Activated CD4-positive, alpha-beta memory T cell treated with anti-CD3 and anti-CD28 coated beads for 36 hours (primary cell): ENCODE measurements around the gene HOXC9. TPM values are rescaled to one million over a fixed set of nuclear protein-coding genes. Genes with fewer than 3 reads are reported as not detected.
A peak's percentile ranks its signal among the peaks of the same experiment; 100 is the strongest.

Experiments used
- CTCF ChIA-PET: fragments of 350-600 bp; sonication (Branson Sonifier 250); formaldehyde crosslinking; loops from one replicate; lab custom pipeline; 2021; ENCODE audit warnings: antibody characterized with exemption, inconsistent platforms; lab: Charles Lee
- POLR2A ChIA-PET: fragments of 350-600 bp; sonication (Branson Sonifier 250); formaldehyde crosslinking; loops from one replicate; lab custom pipeline; 2021; ENCODE audit warnings: antibody characterized with exemption; lab: Charles Lee
- DNase-seq: peaks from one replicate; pipeline ENCODE4 v3.0.0-alpha.2; 2020
- H3K27ac Mint-ChIP-seq: one replicate; pipeline ENCODE4 v1.8.0; 2021; ENCODE audit warnings: mixed read lengths
- H3K27me3 Mint-ChIP-seq: one replicate; pipeline ENCODE4 v1.8.0; 2021; ENCODE audit warnings: mixed read lengths
- H3K36me3 Mint-ChIP-seq: one replicate; pipeline ENCODE4 v1.8.0; 2021; ENCODE audit warnings: mixed read lengths
- H3K4me1 Mint-ChIP-seq: one replicate; pipeline ENCODE4 v1.8.0; 2021; ENCODE audit warnings: low read depth, mixed read lengths
- H3K4me3 Mint-ChIP-seq: one replicate; pipeline ENCODE4 v1.8.0; 2021; ENCODE audit warnings: mild to moderate bottlenecking, mixed read lengths
- H3K9me3 Mint-ChIP-seq: one replicate; pipeline ENCODE4 v1.8.0; 2021; ENCODE audit warnings: mixed read lengths
- intact Hi-C: fragments of 100-400 bp; cut with micrococcal nuclease; formaldehyde crosslinking; loops from one replicate; pipeline ENCODE4 v1.15.1; 2023
- total RNA-seq, 2 experiments: library from RNA; stranded (reverse); gene quantifications; one replicate each; pipeline ENCODE4 v1.2.3, GENCODE V29; 2021

Gene HOXC9
- total RNA-seq, 2 experiments from 2014 or later = not detected

GRCh38 chr12:53955776-53956250 is 44.1 kb upstream of the HOXC9 start:
- Mint-ChIP-seq H3K9me3 (no peaks in the 10 kb centered on the region), H3K27me3 (peaks cover 84% of the 10 kb centered on the region), H3K36me3 (peaks cover 3% of the 10 kb centered on the region), H3K27ac (no peak overlapping the region), H3K4me1 (peaks cover 20% of the 10 kb centered on the region), H3K4me3 (no peak overlapping the region)
- intact Hi-C loops = loop anchor here (2.0 kb wide), 1 partner anchor 15 kb away; no protein-coding TSS in a partner anchor
- ChIA-PET CTCF (no interaction called here), POLR2A (no interaction called here)
- DNase-seq = no peak

- no peak for DNase-seq
- Mint-ChIP-seq H3K4me3 (no peak overlapping the region), H3K27me3 (peaks cover 80% of the 10 kb centered on the region), H3K9me3 (no peaks in the 10 kb centered on the region), H3K4me1 (peaks cover 20% of the 10 kb centered on the region), H3K27ac (no peak overlapping the region), H3K36me3 (peaks cover 3% of the 10 kb centered on the region)
- intact Hi-C loops = loop anchor here (2.0 kb wide), 1 partner anchor 14 kb away; no protein-coding TSS in a partner anchor
- POLR2A ChIA-PET = no interaction called here
- CTCF ChIA-PET = no interaction called here
Observed at GRCh38 chr12:53956251-53956887, 43.6 kb upstream of the HOXC9 start.

DNA sequence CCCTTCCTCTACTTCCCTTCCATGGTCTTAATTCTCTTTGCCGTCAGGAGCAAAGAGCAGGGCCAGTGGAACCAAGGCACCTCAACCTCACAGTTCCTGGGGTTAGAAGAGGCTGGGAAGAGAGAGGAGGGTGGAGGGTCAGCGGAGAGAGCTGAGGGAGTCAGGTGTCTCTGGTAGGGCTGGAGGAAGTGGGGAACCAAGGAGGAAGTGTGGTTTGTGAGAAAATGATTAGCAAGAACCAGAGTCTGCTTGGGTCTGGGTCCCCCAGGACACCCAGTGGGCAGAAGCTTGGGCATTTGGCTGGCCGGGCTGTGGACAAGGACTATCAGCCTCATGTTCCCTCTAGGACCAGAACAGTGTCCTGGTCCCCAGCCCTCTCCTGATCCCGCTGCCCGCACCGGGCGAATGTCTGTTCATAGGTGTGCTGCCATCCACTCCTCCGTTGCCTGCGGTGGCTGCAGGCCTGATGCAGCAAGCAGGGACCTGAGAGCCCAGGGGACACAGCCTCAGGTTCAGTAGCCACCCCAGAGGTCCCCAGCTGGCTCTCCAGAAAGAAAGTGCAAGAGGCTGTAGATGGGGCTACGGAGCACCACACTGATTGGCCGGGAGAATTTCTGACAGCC is 42.9 kb upstream of the HOXC9 start:
- no peak for DNase-seq
- H3K4me3 Mint-ChIP-seq = no peak overlapping the region
- no peaks in the 10 kb centered on the region for H3K9me3 Mint-ChIP-seq
- peaks cover 3% of the 10 kb centered on the region for H3K36me3 Mint-ChIP-seq
- peaks cover 21% of the 10 kb centered on the region for H3K4me1 Mint-ChIP-seq
- POLR2A ChIA-PET = no interaction called here
- H3K27ac Mint-ChIP-seq = no peak overlapping the region
- peaks cover 79% of the 10 kb centered on the region for H3K27me3 Mint-ChIP-seq
- intact Hi-C loops = loop anchor here (2.0 kb wide), 1 partner anchor 14 kb away; no protein-coding TSS in a partner anchor
- CTCF ChIA-PET = no interaction called here

GRCh38 chr12:53958128-53958527 is 41.8 kb upstream of the HOXC9 start:
- intact Hi-C loops = no loop called here
- Mint-ChIP-seq H3K9me3 (no peaks in the 10 kb centered on the region), H3K4me1 (peaks cover 20% of the 10 kb centered on the region), H3K27me3 (peaks cover 77% of the 10 kb centered on the region), H3K4me3 (no peak overlapping the region), H3K27ac (no peak overlapping the region), H3K36me3 (peaks cover 3% of the 10 kb centered on the region)
- DNase-seq = no peak
- ChIA-PET CTCF (interaction anchor here (1.0 to 1.1 kb wide), 2 partner anchors 49 to 243 kb away, joined by 3 to 4 read pairs; no protein-coding TSS in a partner anchor), POLR2A (no interaction called here)

DNA sequence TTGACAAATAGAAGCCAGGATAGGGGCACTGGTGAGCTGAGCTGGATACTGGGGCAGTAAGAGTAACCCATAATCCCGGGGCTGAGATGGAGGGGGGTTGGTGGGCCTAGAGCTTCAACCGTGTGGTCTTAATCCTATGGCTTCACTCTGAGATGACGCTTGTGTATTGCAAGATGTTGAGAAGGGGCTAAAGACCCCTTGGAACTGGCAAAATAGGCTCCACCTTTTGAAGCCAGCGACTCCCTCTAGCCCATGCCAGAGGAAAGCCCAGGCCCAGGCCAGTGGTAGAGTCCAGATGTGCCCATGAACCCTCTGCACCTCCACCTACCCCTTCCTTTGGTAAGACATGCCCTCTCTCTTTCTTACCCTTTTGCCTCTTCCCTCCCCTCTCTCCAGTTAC is 40.6 kb upstream of the HOXC9 start:
- no peaks in the 10 kb centered on the region for H3K36me3 Mint-ChIP-seq
- intact Hi-C loops = no loop called here
- no peak overlapping the region for H3K4me3 Mint-ChIP-seq
- CTCF ChIA-PET = interaction anchor here (0.9 to 1.8 kb wide), 4 partner anchors 25 to 202 kb away, joined by 3 to 5 read pairs (median 3); partner anchors contain the start of gene HOXC10
- H3K27me3 Mint-ChIP-seq = peaks cover 76% of the 10 kb centered on the region
- POLR2A ChIA-PET = no interaction called here
- H3K4me1 Mint-ChIP-seq = peaks cover 26% of the 10 kb centered on the region
- H3K9me3 Mint-ChIP-seq = no peaks in the 10 kb centered on the region
- no peak overlapping the region for H3K27ac Mint-ChIP-seq
- no peak for DNase-seq

GRCh38 chr12:53960187-53961024 is 39.6 kb upstream of the HOXC9 start:
- ChIA-PET POLR2A (no interaction called here), CTCF (interaction anchor here (1.2 to 1.8 kb wide), 2 partner anchors 28 to 203 kb away, joined by 3 to 5 read pairs; no protein-coding TSS in a partner anchor)
- intact Hi-C loops = no loop called here
- H3K36me3 Mint-ChIP-seq = no peaks in the 10 kb centered on the region
- no peak overlapping the region for H3K27ac Mint-ChIP-seq
- peak overlapping the region; percentile 28 for H3K4me3 Mint-ChIP-seq
- peaks cover 34% of the 10 kb centered on the region for H3K4me1 Mint-ChIP-seq
- peaks cover 79% of the 10 kb centered on the region for H3K27me3 Mint-ChIP-seq
- DNase-seq = no peak
- H3K9me3 Mint-ChIP-seq = no peaks in the 10 kb centered on the region

- ChIA-PET CTCF (interaction anchor here (1.2 kb wide), 1 partner anchor 27 kb away, joined by 3 read pairs; no protein-coding TSS in a partner anchor), POLR2A (no interaction called here)
- Mint-ChIP-seq H3K9me3 (no peaks in the 10 kb centered on the region), H3K4me3 (no peak overlapping the region), H3K27ac (no peak overlapping the region), H3K36me3 (no peaks in the 10 kb centered on the region), H3K4me1 (peaks cover 36% of the 10 kb centered on the region), H3K27me3 (peaks cover 78% of the 10 kb centered on the region)
- intact Hi-C loops = no loop called here
- DNase-seq = no peak
Observed at GRCh38 chr12:53961025-53961761, 38.8 kb upstream of the HOXC9 start.

GRCh38 chr12:53963005-53963404 is 37.0 kb upstream of the HOXC9 start:
- Mint-ChIP-seq H3K4me3 (no peak overlapping the region), H3K27me3 (peaks cover 80% of the 10 kb centered on the region), H3K4me1 (peaks cover 36% of the 10 kb centered on the region), H3K27ac (no peak overlapping the region), H3K9me3 (no peaks in the 10 kb centered on the region), H3K36me3 (no peaks in the 10 kb centered on the region)
- POLR2A ChIA-PET = interaction anchor here (0.5 to 1.0 kb wide), 2 partner anchors 9 to 257 kb away, joined by 3 to 5 read pairs; no protein-coding TSS in a partner anchor
- CTCF ChIA-PET = interaction anchor here (1.0 kb wide), 1 partner anchor 238 kb away, joined by 5 read pairs; no protein-coding TSS in a partner anchor
- DNase-seq = no peak
- intact Hi-C loops = no loop called here

GRCh38 chr12:53963434-53964314 is 36.3 kb upstream of the HOXC9 start:
- intact Hi-C loops = no loop called here
- Mint-ChIP-seq H3K9me3 (no peaks in the 10 kb centered on the region), H3K4me1 (peaks cover 36% of the 10 kb centered on the region), H3K27ac (no peak overlapping the region), H3K4me3 (no peak overlapping the region), H3K27me3 (peaks cover 80% of the 10 kb centered on the region), H3K36me3 (no peaks in the 10 kb centered on the region)
- DNase-seq = no peak
- POLR2A ChIA-PET = interaction anchor here (1.0 kb wide), 1 partner anchor 10 kb away, joined by 3 read pairs; no protein-coding TSS in a partner anchor
- CTCF ChIA-PET = interaction anchor here (1.0 kb wide), 1 partner anchor 238 kb away, joined by 5 read pairs; no protein-coding TSS in a partner anchor

GRCh38 chr12:53964315-53964713 is 35.6 kb upstream of the HOXC9 start:
- Mint-ChIP-seq H3K9me3 (no peaks in the 10 kb centered on the region), H3K4me3 (no peak overlapping the region), H3K27me3 (peaks cover 81% of the 10 kb centered on the region), H3K27ac (no peak overlapping the region), H3K4me1 (peaks cover 36% of the 10 kb centered on the region), H3K36me3 (no peaks in the 10 kb centered on the region)
- ChIA-PET CTCF (interaction anchor here (1.5 kb wide), 1 partner anchor 243 kb away, joined by 3 read pairs; no protein-coding TSS in a partner anchor), POLR2A (no interaction called here)
- intact Hi-C loops = no loop called here
- no peak for DNase-seq
